GM12873 (cell line): ENCODE results near the gene RELN.

ENCODE experiments used
- TF ChIP-seq, protein P1 (sequence below): IDR thresholded peaks from 2 replicates; pipeline ENCODE4 v1.5.1; 2012; ENCODE audit warnings: low read depth, mild to moderate bottlenecking, moderate library complexity, low read length, control low read depth; ENCODE audit not compliant: insufficient read depth; ENCODE audit errors: missing control alignments

The RELN gene

GRCh38 chr7:103609778-103610177 lies 379.7 kb downstream of the RELN start:
- TF ChIP-seq, protein P1, sequence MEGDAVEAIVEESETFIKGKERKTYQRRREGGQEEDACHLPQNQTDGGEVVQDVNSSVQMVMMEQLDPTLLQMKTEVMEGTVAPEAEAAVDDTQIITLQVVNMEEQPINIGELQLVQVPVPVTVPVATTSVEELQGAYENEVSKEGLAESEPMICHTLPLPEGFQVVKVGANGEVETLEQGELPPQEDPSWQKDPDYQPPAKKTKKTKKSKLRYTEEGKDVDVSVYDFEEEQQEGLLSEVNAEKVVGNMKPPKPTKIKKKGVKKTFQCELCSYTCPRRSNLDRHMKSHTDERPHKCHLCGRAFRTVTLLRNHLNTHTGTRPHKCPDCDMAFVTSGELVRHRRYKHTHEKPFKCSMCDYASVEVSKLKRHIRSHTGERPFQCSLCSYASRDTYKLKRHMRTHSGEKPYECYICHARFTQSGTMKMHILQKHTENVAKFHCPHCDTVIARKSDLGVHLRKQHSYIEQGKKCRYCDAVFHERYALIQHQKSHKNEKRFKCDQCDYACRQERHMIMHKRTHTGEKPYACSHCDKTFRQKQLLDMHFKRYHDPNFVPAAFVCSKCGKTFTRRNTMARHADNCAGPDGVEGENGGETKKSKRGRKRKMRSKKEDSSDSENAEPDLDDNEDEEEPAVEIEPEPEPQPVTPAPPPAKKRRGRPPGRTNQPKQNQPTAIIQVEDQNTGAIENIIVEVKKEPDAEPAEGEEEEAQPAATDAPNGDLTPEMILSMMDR, result no peak

GRCh38 chr7:103605640-103606039 lies 383.8 kb downstream of the RELN start:
- TF ChIP-seq, protein P1, result no peak

- TF ChIP-seq, protein P1, result no peak
These were observed 391.0 kb downstream of the RELN start for GRCh38 chr7:103598326-103598905.

- TF ChIP-seq, protein P1, result no peak
These were observed 391.9 kb downstream of the RELN start for GRCh38 chr7:103597606-103598005.

DNA sequence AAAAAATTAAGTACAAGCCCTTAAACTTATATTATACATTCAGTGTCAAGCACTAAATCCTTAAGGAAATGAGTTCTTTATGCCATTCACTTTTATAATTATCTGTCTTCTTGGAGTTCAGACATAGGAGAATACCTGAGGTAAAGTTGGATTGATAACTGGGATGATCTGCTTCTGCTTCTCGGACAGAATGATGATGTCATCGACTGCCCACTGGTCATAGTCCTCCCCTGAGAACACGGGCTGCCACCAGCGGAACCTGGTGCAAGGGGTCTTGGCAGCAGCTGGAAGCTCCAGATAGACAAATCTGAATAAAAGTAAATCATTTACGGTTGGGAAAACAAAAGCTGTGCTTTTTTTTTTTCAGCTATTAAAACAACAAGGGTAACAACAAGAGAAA lies 395.3 kb downstream of the RELN start:
- TF ChIP-seq, protein P1, result no peak

DNA sequence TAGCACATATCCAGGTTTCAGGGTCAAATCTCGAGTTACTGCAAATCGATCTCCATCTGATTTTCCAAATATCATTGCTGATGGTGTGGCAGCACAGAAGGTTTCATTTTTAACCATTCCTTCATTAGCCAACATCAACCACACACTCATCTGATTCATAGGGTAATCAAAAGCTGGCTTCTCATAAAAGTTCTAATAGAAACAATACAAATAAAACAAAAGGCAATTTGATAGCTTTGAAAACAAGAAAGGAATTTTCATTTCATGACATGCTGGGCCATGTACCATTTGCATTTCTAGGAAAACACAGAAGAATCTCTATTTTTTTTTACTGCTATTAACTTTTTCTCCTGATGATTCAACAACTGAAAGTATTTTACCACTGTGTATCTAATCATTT lies 395.8 kb downstream of the RELN start:
- TF ChIP-seq, protein P1, result no peak

GRCh38 chr7:103592844-103593243 lies 396.6 kb downstream of the RELN start:
- TF ChIP-seq, protein P1, result no peak
